Adrenal gland (tissue), 12 donors: ENCODE results near the gene NEK7. TPM values are rescaled to one million over a fixed set of nuclear protein-coding genes. Genes with fewer than 3 reads are reported as not detected.

Source experiments
- DNase-seq, 7 donors: peaks; one replicate each; pipeline ENCODE4 v3.0.0-alpha.2; 2019 to 2020
- H3K27ac ChIP-seq, 5 donors: fragments of 200-600 bp; sonication (generic) in 4 of 5; 1 replicate in 3 of 5; 2 replicates in 2 of 5; pipeline versions ENCODE4 v1.5.1 to v1.8.0; 2016 to 2020; ENCODE audit warnings: mild to moderate bottlenecking in 1 of 5
- H3K27me3 ChIP-seq: fragments of 200-600 bp; 2 replicates; pipeline ENCODE4 v1.8.0; 2021
- H3K36me3 ChIP-seq, 2 donors: fragments of 200-600 bp; replicated peaks in 1 of 2; 1 replicate in 1 of 2; 2 replicates in 1 of 2; pipeline versions ENCODE4 v1.5.1 to v1.8.0; 2018 to 2022
- H3K4me1 ChIP-seq, 2 donors: fragments of 200-600 bp; replicated peaks in 1 of 2; 1 replicate in 1 of 2; 2 replicates in 1 of 2; pipeline versions ENCODE4 v1.5.1 to v1.8.0; 2018 to 2021
- H3K4me3 ChIP-seq, 4 donors: fragments of 200-600 bp; sonication (generic) in 3 of 4; one replicate each; pipeline ENCODE4 v1.5.1; 2016 to 2018
- H3K9me3 ChIP-seq, 3 donors: fragments of 200-600 bp; sonication (generic) in 1 of 3; replicated peaks in 1 of 3; 1 replicate in 2 of 3; 2 replicates in 1 of 3; pipeline versions ENCODE4 v1.5.1 to v1.8.0; 2016 to 2021
- POLR2A ChIP-seq, 2 donors: fragments of 450-650 bp; IDR thresholded peaks; one replicate each; pipeline ENCODE4 v1.6.1; 2017; ENCODE audit warnings: antibody characterized with exemption in 2 of 2, mild to moderate bottlenecking in 2 of 2, moderate library complexity in 1 of 2
- WGBS, 4 donors: extraction: QIAGEN DNeasy Blood & Tissue Kit in 2 of 4; methylation state at CpG; one replicate each; pipeline versions ENCODE4 v1.1.5 to v1.1.7; 2013 to 2017; 5-methylcytosine and 5-hydroxymethylcytosine counted together
- intact Hi-C, 2 donors: fragments of 100-400 bp; cut with DNase I; formaldehyde crosslinking; loops; one replicate each; pipeline versions ENCODE4 v1.14.1 to v1.15.0; 2022 to 2023
- polyA plus RNA-seq, 3 donors: library from polyadenylated mRNA; stranded (reverse); fragments of 200-250 nt in 2 of 3; fragments of 350-450 nt in 1 of 3; fragmentation: Illumina TruSeq in 1 of 3; extraction: RNeasy Lipid Tissue Mini Kit (QIAGEN cat#74804) in 1 of 3; gene quantifications; one replicate each; pipeline ENCODE4 v1.2.3, GENCODE V29; 2013 to 2014
- total RNA-seq, 9 donors: library from RNA; depleted of rRNA in 4 of 9; stranded (reverse); fragments of >200 nt in 4 of 9; fragments of 120-200 nt in 1 of 9; fragmentation: NEBNext Ultra II Directional in 1 of 9; extraction: Animal tissue kit (Norgen Biotek cat#: 25700) in 1 of 9; gene quantifications; one replicate each; pipeline versions ENCODE4 v1.1.0 to v1.2.4, GENCODE V29; 2013 to 2023
- TF ChIP-seq, protein P1 (sequence below), 6 experiments: fragments of 450-650 bp in 4 of 6; fragments of 200-600 bp in 2 of 6; sonication (generic) in 1 of 6; IDR thresholded peaks; 1 replicate in 5 of 6; 2 replicates in 1 of 6; pipeline versions ENCODE4 v1.5.1 to v1.8.0; 2016 to 2021; ENCODE audit warnings: antibody characterized with exemption in 6 of 6, mild to moderate bottlenecking in 2 of 6, moderate library complexity in 1 of 6
- donor health status: healthy with polysubstance abuse.
- donor health status: Bipolar disorder and iron deficiency.
- donor health status: DM: yes; HTN: yes; CAD: no.
- donor health status: DM: no; HTN: no; CAD: no.
- donor health status: DM: no; HTN: no; CAD: no.
- donor health status: DM: yes; HTN: yes; CAD: no.

NEK7 gene
- total and polyA plus RNA-seq, 12 donors: 34.0 to 270 (median 148) TPM

DNA sequence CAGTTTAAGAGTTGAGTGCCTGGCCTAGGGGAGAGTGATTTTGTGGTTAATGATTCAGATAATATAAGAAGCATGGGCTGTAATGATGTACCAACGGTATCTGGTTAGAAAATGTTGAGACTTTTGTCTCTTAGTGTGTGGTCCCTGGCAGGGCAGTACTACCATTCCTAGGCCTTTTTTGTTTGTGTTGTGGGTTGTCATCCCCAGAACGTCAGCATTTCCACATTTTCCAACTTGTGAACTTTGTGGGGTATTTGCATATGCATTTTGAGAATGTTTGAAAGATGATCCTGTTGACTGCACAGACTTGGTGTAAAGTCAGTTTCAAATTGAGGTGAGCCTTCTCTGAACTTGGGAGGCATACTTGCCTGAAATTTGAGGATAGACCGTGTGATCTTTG is 11.4 kb downstream of the NEK7 start:
- Histone ChIP-seq H3K4me1 (peaks cover 50 to 82% of the 10 kb centered on the region in 2 donors), H3K9me3 (no peaks in the 10 kb centered on the region), H3K27me3 (no peaks in the 10 kb centered on the region), H3K27ac (peak overlapping the region in 3 of 5 donors; percentile 25 to 62 (median 52)), H3K36me3 (no peaks in the 10 kb centered on the region), H3K4me3 (no peak overlapping the region)
- DNase-seq: no peak
- intact Hi-C loops: no loop called here
- WGBS, 4 donors: 72 to 77% (median 74%) methylated on average over 3 of the region's 3 CpGs
- TF ChIP-seq, protein P1, sequence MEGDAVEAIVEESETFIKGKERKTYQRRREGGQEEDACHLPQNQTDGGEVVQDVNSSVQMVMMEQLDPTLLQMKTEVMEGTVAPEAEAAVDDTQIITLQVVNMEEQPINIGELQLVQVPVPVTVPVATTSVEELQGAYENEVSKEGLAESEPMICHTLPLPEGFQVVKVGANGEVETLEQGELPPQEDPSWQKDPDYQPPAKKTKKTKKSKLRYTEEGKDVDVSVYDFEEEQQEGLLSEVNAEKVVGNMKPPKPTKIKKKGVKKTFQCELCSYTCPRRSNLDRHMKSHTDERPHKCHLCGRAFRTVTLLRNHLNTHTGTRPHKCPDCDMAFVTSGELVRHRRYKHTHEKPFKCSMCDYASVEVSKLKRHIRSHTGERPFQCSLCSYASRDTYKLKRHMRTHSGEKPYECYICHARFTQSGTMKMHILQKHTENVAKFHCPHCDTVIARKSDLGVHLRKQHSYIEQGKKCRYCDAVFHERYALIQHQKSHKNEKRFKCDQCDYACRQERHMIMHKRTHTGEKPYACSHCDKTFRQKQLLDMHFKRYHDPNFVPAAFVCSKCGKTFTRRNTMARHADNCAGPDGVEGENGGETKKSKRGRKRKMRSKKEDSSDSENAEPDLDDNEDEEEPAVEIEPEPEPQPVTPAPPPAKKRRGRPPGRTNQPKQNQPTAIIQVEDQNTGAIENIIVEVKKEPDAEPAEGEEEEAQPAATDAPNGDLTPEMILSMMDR (IDR thresholded peaks at IDR 0.05): no peak
- TF ChIP-seq POLR2A (IDR thresholded peaks at IDR 0.05): no peak

DNA sequence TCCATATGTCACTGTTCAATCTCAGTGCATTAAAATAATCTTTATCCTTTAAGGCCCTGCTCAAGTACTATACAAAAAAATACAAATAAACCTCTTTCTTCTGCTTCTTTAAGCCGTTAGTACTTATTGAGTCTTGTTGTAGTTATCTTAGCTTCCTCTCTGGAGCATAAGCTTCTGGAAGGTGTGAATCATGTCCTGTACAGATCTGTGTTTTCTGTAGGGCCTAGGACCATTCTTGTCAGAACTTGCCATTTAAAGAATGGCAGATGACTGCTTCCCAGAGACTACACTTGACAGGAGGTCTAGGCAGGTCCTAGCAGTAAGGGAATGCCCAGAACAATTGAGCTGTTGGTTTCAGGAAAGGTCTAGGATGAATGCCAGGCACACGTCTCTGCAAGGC is 12.9 kb downstream of the NEK7 start:
- Histone ChIP-seq H3K4me3 (no peak overlapping the region), H3K27me3 (no peaks in the 10 kb centered on the region), H3K9me3 (no peaks in the 10 kb centered on the region), H3K36me3 (no peaks in the 10 kb centered on the region), H3K27ac (peak overlapping the region in 2 of 5 donors; percentile 13 to 42), H3K4me1 (peaks cover 61 to 92% of the 10 kb centered on the region in 2 donors)
- intact Hi-C loops: loop anchor here in 1 of 2 donors (10.0 kb wide), 1 partner anchor 95 kb away; no protein-coding TSS in a partner anchor
- DNase-seq: no peak
- 44 to 79% (median 67%) methylated on average over 2 of the region's 2 CpGs for WGBS, 4 donors
- TF ChIP-seq POLR2A (IDR thresholded peaks at IDR 0.05): no peak
- TF ChIP-seq, protein P1 (IDR thresholded peaks at IDR 0.05): no peak

DNA sequence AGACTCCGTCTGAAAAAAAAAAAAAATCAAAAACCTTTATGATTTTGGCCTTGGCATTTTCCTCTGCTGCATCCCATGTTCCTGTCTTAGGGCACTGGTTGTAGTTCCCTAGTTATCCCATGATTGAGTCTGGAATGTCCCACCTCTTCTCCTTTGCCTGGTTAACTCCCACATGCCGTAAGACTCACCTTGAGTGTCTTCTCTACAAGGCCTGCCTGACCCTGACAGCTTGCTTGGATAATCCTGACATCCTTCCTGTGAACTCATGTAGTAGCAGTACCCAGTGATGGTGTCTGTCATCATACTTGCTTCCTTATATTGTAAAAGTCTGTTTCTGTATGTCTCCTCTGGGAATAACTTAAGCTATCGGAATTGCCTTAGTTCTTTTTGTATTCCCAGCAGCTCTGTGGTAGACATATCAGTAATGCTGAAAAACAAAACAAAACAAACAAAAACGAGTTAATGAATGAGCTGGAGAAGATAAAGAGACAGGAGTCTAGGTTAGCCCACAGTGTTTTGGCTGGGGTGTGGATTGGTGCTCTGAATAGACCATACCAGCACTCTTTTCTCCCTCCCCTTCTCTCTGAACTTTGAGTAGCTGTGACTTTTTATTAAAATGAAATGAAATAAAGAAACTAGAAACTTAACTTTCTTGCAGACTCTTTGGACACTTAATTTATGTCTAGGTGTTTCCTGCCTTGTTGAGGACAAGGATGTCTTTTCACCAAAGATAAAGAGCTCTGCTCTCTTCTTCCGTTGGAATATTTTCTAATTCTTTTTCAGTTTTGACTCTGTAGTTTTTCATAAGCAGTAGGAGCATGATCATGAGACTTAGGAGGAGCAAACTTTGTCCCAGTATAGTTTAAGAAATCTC is 15.1 kb downstream of the NEK7 start:
- peaks cover 67 to 97% of the 10 kb centered on the region in 2 donors for H3K4me1 ChIP-seq
- no peak overlapping the region for H3K4me3 ChIP-seq
- H3K27ac ChIP-seq: peak overlapping the region in 2 of 5 donors; percentile 21 to 32
- no peak for DNase-seq
- H3K9me3 ChIP-seq: no peaks in the 10 kb centered on the region
- TF ChIP-seq POLR2A (IDR thresholded peaks at IDR 0.05): no peak
- TF ChIP-seq, protein P1 (IDR thresholded peaks at IDR 0.05): no peak
- no peaks in the 10 kb centered on the region for H3K27me3 ChIP-seq
- WGBS, 4 donors: 30 to 38% (median 35%) methylated on average over 5 of the region's 5 CpGs
- no peaks in the 10 kb centered on the region for H3K36me3 ChIP-seq
- intact Hi-C loops: loop anchor here in 1 of 2 donors (10.0 kb wide), 1 partner anchor 93 kb away; no protein-coding TSS in a partner anchor

DNA sequence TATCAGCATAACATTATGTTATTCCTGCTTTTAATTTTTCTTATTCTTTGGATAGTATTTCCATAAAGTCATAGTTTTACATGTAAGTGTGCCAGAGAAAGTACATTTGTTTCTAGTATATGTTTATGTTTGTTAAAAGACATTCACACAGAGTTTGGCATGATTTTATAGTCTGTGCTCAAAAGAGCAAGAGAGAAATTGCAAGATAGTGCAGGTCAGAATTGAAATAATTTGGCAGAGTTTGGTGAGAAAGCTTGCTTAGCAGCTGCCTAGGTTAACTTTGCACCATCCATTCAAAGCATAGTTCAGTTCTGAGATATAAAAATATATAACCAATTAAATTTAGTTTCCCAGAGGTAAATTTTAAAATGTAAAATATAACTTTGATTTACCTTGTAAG is 17.0 kb downstream of the NEK7 start:
- intact Hi-C loops: loop anchor here in 1 of 2 donors (10.0 kb wide), 1 partner anchor 91 kb away; no protein-coding TSS in a partner anchor
- no peak overlapping the region for H3K4me3 ChIP-seq
- no peak for TF ChIP-seq POLR2A (IDR thresholded peaks at IDR 0.05)
- TF ChIP-seq, protein P1 (IDR thresholded peaks at IDR 0.05): no peak

More for the DNA sequence above, 17.0 kb downstream of the NEK7 start:
- no peaks in the 10 kb centered on the region for H3K27me3 ChIP-seq
- DNase-seq: no peak
- peaks cover 65 to 97% of the 10 kb centered on the region in 2 donors for H3K4me1 ChIP-seq
- no peaks in the 10 kb centered on the region for H3K9me3 ChIP-seq
- no peaks in the 10 kb centered on the region for H3K36me3 ChIP-seq
- no peak overlapping the region for H3K27ac ChIP-seq
